ENCODE measurements around the gene PI4KA.
"Not testable (repeated sequence)": the region's sequence is repeated elsewhere in the genome, so short reads cannot be mapped to it uniquely, and the experiment has no call there.

DNA sequence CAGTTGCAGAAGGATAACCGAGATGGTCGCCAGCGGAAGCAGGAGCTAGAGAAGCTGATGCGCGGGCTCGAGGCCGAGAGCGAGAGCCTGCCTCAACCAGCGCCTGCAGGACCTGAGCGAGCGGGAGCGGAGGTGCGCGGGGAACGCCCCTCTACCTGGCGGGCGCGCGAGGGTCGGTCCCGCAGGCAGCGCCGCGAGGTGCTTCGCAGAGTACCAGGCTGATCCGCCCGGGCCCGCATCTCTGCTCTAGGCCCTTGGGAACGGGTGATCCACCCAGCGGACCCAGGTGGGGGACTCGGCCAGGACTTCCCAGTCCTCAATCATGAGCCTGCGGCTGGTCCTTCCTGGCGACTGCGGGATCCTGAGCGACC lies 156.5 kb downstream of the PI4KA start:
- TF ChIP-seq, protein P1, sequence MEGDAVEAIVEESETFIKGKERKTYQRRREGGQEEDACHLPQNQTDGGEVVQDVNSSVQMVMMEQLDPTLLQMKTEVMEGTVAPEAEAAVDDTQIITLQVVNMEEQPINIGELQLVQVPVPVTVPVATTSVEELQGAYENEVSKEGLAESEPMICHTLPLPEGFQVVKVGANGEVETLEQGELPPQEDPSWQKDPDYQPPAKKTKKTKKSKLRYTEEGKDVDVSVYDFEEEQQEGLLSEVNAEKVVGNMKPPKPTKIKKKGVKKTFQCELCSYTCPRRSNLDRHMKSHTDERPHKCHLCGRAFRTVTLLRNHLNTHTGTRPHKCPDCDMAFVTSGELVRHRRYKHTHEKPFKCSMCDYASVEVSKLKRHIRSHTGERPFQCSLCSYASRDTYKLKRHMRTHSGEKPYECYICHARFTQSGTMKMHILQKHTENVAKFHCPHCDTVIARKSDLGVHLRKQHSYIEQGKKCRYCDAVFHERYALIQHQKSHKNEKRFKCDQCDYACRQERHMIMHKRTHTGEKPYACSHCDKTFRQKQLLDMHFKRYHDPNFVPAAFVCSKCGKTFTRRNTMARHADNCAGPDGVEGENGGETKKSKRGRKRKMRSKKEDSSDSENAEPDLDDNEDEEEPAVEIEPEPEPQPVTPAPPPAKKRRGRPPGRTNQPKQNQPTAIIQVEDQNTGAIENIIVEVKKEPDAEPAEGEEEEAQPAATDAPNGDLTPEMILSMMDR (IDR thresholded peaks at IDR 0.05), result not testable (repeated sequence)
- not testable (repeated sequence) for TF ChIP-seq POLR2AphosphoS5 (IDR thresholded peaks at IDR 0.05); POLR2A (IDR thresholded peaks at IDR 0.05; ENCODE audit: low read depth)

Measured in esophagus muscularis mucosa (tissue), 3 donors.